SK-N-SH (cell line): ENCODE measurements around the gene UCK1. TPM values are rescaled to one million over a fixed set of nuclear protein-coding genes. Genes with fewer than 3 reads are reported as not detected.
"Not testable (repeated sequence)": the region's sequence is repeated elsewhere in the genome, so short reads cannot be mapped to it uniquely, and the experiment has no call there.

Experiments
- CTCF ChIA-PET: fragments of 300-600, 350-600 bp; formaldehyde crosslinking; extraction: SDS; loops from one replicate; lab custom pipeline; 2021; lab: Yijun Ruan, JAX
- POLR2A ChIA-PET: fragments of 350-600 bp; sonication (Branson Sonifier 250); formaldehyde crosslinking; extraction: SDS; loops from one replicate; lab custom pipeline; 2020; ENCODE audit warnings: antibody characterized with exemption, inconsistent platforms; lab: Yijun Ruan, JAX
- DNase-seq: peaks from one replicate; pipeline ENCODE4 v3.0.0; 2012
- H2AFZ ChIP-seq: fragments of 200-600 bp; sonication (generic); 2 replicates; pipeline ENCODE4 v1.8.1; 2016; ENCODE audit warnings: antibody characterized with exemption, mild to moderate bottlenecking, low read depth
- H3F3A ChIP-seq: fragments of 200-600 bp; sonication (generic); replicated peaks from 2 replicates; pipeline ENCODE3; 2016; ENCODE audit warnings: antibody characterized with exemption, mild to moderate bottlenecking; ENCODE audit not compliant: insufficient read depth
- H3K27ac ChIP-seq, 2 experiments: fragments of 200-500 bp in 1 of 2; fragments of 200-600 bp in 1 of 2; sonication (Bioruptor generic) in 1 of 2; sonication (generic), shearing (Covaris generic) in 1 of 2; 2 replicates each; pipeline versions ENCODE4 v1.5.1 to v1.6.1; 2014 to 2016; ENCODE audit warnings: low read depth in 2 of 2, inconsistent platforms in 1 of 2, low read length in 1 of 2, mild to moderate bottlenecking in 1 of 2, mixed read lengths in 1 of 2
- H3K27me3 ChIP-seq: fragments of 200-600 bp; sonication (generic), shearing (Covaris generic); 2 replicates; pipeline ENCODE4 v1.6.1; 2016; ENCODE audit warnings: mixed run types; ENCODE audit not compliant: insufficient read depth
- H3K36me3 ChIP-seq, 2 experiments: fragments of 200-500 bp in 1 of 2; fragments of 200-600 bp in 1 of 2; sonication (Bioruptor generic) in 1 of 2; sonication (generic) in 1 of 2; replicated peaks in 1 of 2; 2 replicates each; pipeline versions ENCODE3 to v1.5.1; 2014 to 2016; ENCODE audit warnings: low read length in 1 of 2, mild to moderate bottlenecking in 1 of 2; ENCODE audit not compliant: insufficient read depth in 2 of 2, control insufficient read depth in 1 of 2
- H3K4me1 ChIP-seq, 2 experiments: fragments of 200-500 bp in 1 of 2; fragments of 200-600 bp in 1 of 2; sonication (Bioruptor generic) in 1 of 2; sonication (generic), shearing (Covaris generic) in 1 of 2; 2 replicates each; pipeline versions ENCODE4 v1.5.1 to v1.6.1; 2014 to 2016; ENCODE audit warnings: low read depth in 1 of 2, low read length in 1 of 2, mixed run types in 1 of 2; ENCODE audit not compliant: insufficient read depth in 2 of 2, control insufficient read depth in 1 of 2
- H3K4me2 ChIP-seq: fragments of 200-600 bp; sonication (generic), shearing (Covaris generic); 2 replicates; pipeline ENCODE4 v1.6.1; 2017; ENCODE audit warnings: mixed run types
- H3K4me3 ChIP-seq, 2 experiments: fragments of 200-500 bp in 1 of 2; fragments of 200-600 bp in 1 of 2; sonication (Bioruptor generic) in 1 of 2; sonication (generic), shearing (Covaris generic) in 1 of 2; 2 replicates each; pipeline versions ENCODE4 v1.5.1 to v1.8.1; 2014 to 2016; ENCODE audit warnings: low read depth in 2 of 2, inconsistent platforms in 1 of 2, low read length in 1 of 2, mild to moderate bottlenecking in 1 of 2, mixed read lengths in 1 of 2, moderate library complexity in 1 of 2
- H3K79me2 ChIP-seq: fragments of 200-600 bp; sonication (generic); 2 replicates; pipeline ENCODE4 v1.8.1; 2017; ENCODE audit warnings: mild to moderate bottlenecking; ENCODE audit not compliant: insufficient read depth
- H3K9ac ChIP-seq: fragments of 200-600 bp; sonication (generic); 2 replicates; pipeline ENCODE4 v1.6.1; 2017; ENCODE audit warnings: mixed run types
- H3K9me2 ChIP-seq: fragments of 200-600 bp; sonication (generic); 2 replicates; pipeline ENCODE4 v1.6.1; 2017; ENCODE audit warnings: mixed run types
- H3K9me3 ChIP-seq: fragments of 200-600 bp; sonication (generic); 2 replicates; pipeline ENCODE4 v1.6.1; 2017; ENCODE audit warnings: mixed run types, mild to moderate bottlenecking, moderate library complexity
- H4K20me1 ChIP-seq: fragments of 200-600 bp; sonication (generic); 2 replicates; pipeline ENCODE4 v1.6.1; 2017; ENCODE audit warnings: mild to moderate bottlenecking, mixed run types; ENCODE audit not compliant: insufficient read depth
- CTCF ChIP-seq: fragments of 200-600 bp; sonication (generic); IDR thresholded peaks from 2 replicates; pipeline ENCODE4 v1.6.1; 2017; ENCODE audit warnings: antibody characterized with exemption, mild to moderate bottlenecking, moderate library complexity
- EP300 ChIP-seq, 2 experiments: IDR thresholded peaks; 2 replicates each; pipeline versions ENCODE4 v1.4.0 to v1.6.1; 2012; ENCODE audit warnings: borderline replicate concordance in 1 of 2, low read depth in 1 of 2, low read length in 1 of 2
- FOSL2 ChIP-seq: IDR thresholded peaks from 2 replicates; pipeline ENCODE4 v1.4.0; 2012; ENCODE audit warnings: low read depth, mild to moderate bottlenecking, moderate library complexity, borderline replicate concordance
- MEF2A ChIP-seq: IDR thresholded peaks from 2 replicates; pipeline ENCODE4 v1.4.0; 2012; ENCODE audit warnings: low read depth, borderline replicate concordance
- MXI1 ChIP-seq: IDR thresholded peaks from 2 replicates; pipeline ENCODE4 v1.6.1; 2012; ENCODE audit warnings: mild to moderate bottlenecking, low read depth, low read length, improper control_type of control experiment
- NRF1 ChIP-seq: IDR thresholded peaks from 2 replicates; pipeline ENCODE4 v1.6.1; 2012; ENCODE audit warnings: low read depth, mild to moderate bottlenecking, low read length
- RFX5 ChIP-seq: IDR thresholded peaks from 2 replicates; pipeline ENCODE4 v1.6.1; 2012; ENCODE audit warnings: mild to moderate bottlenecking, improper control_type of control experiment, low read length
- RXRA ChIP-seq: IDR thresholded peaks from 2 replicates; pipeline ENCODE4 v1.4.0; 2012; ENCODE audit warnings: low read depth, mild to moderate bottlenecking, borderline replicate concordance
- SIN3A ChIP-seq: IDR thresholded peaks from 2 replicates; pipeline ENCODE4 v1.6.1; 2012; ENCODE audit warnings: low read depth, mild to moderate bottlenecking, low read length, moderate library complexity, borderline replicate concordance
- USF1 ChIP-seq: IDR thresholded peaks from 2 replicates; pipeline ENCODE4 v1.4.0; 2012; ENCODE audit warnings: low read depth, borderline replicate concordance
- USF2 ChIP-seq: fragments of 150-350 bp; IDR thresholded peaks from 2 replicates; pipeline ENCODE4 v1.6.1; 2017; ENCODE audit warnings: antibody characterized with exemption, low read length, low read depth, borderline replicate concordance
- YY1 ChIP-seq: IDR thresholded peaks from 2 replicates; pipeline ENCODE4 v1.4.0; 2012; ENCODE audit warnings: low read depth, mild to moderate bottlenecking
- WGBS: methylation state at CpG from one replicate; pipeline ENCODE4 v1.1.6; 2017; ENCODE audit warnings: low lambda C conversion rate; 5-methylcytosine and 5-hydroxymethylcytosine counted together
- polyA plus RNA-seq, 3 experiments: library from polyadenylated mRNA; depleted of rRNA; stranded (reverse); fragments of >200 nt; gene quantifications; 2 replicates each; pipeline ENCODE4 v1.2.3, GENCODE V29; 2012

Gene UCK1
- polyA plus RNA-seq, 1 of the 3 experiments (the other 2 are of a cell fraction) = 32.9 TPM

- DNase-seq = no peak
- H3K36me3 ChIP-seq = peaks cover 19 to 81% of the 10 kb centered on the region in 2 experiments
- no peak overlapping the region for H3K4me3 ChIP-seq
- no peak overlapping the region for H2AFZ ChIP-seq
- TF ChIP-seq CTCF (no peak), YY1 (no peak), FOSL2 (no peak), RXRA (no peak), MXI1 (no peak)
- TF ChIP-seq, all 33 proteins: peak for 0
- H3F3A ChIP-seq = no peaks in the 10 kb centered on the region
- no peak overlapping the region for H3K27ac ChIP-seq
- H3K9me2 ChIP-seq = no peaks in the 10 kb centered on the region
- ChIA-PET POLR2A (no interaction called here), CTCF (no interaction called here)
- H4K20me1 ChIP-seq = no peaks in the 10 kb centered on the region
- H3K27me3 ChIP-seq = no peaks in the 10 kb centered on the region
- no peaks in the 10 kb centered on the region for H3K79me2 ChIP-seq
- 90% methylated on average over 14 of the region's 15 CpGs for WGBS
- no peaks in the 10 kb centered on the region for H3K9me3 ChIP-seq
- H3K4me2 ChIP-seq = no peak overlapping the region
- H3K4me1 ChIP-seq = no peaks in the 10 kb centered on the region
- H3K9ac ChIP-seq = no peak overlapping the region
Measured at GRCh38 chr9:131516100-131516499, 15.0 kb downstream of the UCK1 start.

DNA sequence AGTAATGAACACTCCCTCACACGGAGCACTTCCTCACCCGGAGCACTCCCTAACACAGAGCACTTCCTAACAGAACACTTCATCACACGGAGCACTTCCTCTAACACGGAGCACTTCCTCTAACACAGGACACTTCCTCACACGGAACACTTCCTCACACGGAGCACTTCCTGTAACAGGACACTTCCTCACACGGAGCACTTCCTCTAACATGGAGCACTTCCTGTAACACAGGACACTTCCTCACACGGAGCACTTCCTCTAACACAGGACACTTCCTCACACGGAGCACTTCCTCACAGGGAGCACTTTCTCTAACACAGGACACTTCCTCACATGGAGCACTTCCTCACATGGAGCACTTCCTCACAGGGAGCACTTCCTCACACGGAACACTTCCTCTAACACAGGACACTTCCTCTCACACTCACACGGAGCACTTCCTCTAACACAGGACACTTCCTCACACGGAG lies 15.5 kb downstream of the UCK1 start:
- POLR2A ChIA-PET, DNase-seq, CTCF ChIA-PET, H3F3A ChIP-seq, H2AFZ ChIP-seq, H3K9me2 ChIP-seq, H4K20me1 ChIP-seq, H3K27ac ChIP-seq, H3K27me3 ChIP-seq, H3K79me2 ChIP-seq, H3K9me3 ChIP-seq, H3K4me3 ChIP-seq, H3K4me1 ChIP-seq, H3K4me2 ChIP-seq, H3K9ac ChIP-seq: not testable (repeated sequence)
- WGBS = 90% methylated on average over 8 of the region's 12 CpGs
- peaks cover 19 to 85% of the 10 kb centered on the region in 2 experiments for H3K36me3 ChIP-seq

DNA sequence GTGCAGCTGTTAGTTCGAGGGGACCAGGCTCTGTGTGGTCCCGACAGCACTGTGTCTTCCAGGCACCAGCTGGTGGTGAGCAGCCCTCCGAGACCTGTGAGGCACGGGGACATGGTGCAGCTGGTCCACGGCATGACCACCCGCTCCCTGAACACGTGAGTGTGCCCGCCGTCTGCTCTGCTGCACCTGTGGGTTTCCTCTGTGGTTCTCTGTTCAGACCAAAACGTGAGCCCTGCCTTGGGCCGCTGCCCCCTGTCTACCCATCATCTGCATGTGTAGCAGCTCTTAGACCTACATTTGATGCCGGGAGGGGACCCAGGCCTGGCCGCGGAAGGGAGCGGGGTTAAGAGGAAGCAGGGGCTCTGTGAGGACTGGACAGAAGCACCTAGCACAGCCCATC lies 17.9 kb downstream of the UCK1 start:
- peaks cover 12 to 69% of the 10 kb centered on the region in 2 experiments for H3K36me3 ChIP-seq
- no peaks in the 10 kb centered on the region for H3K9me3 ChIP-seq
- ChIA-PET CTCF (interaction anchor here (0.7 to 2.1 kb wide), 3 partner anchors 10 to 163 kb away, joined by 3 to 6 read pairs (median 4); partner anchors contain the start of gene POMT1), POLR2A (no interaction called here)
- no peak overlapping the region for H3K4me3 ChIP-seq
- H3K9ac ChIP-seq = no peak overlapping the region
- DNase-seq = no peak
- 92% methylated on average over 9 of the region's 15 CpGs for WGBS
- TF ChIP-seq RFX5 (no peak), MEF2A (no peak), USF1 (no peak), SIN3A (no peak), EP300 (IDR thresholded peaks at IDR 0.05; ENCODE audit: borderline replicate concordance in 1 of 2, low read depth in 1 of 2, low read length in 1 of 2) (no peak), USF2 (no peak), NRF1 (no peak), YY1 (no peak), MXI1 (no peak)
- no peaks in the 10 kb centered on the region for H3F3A ChIP-seq
- peaks cover 2% of the 10 kb centered on the region; the same call in 1 of the 2 replicates for H3K79me2 ChIP-seq
- H3K27me3 ChIP-seq = no peaks in the 10 kb centered on the region
- no peak overlapping the region for H2AFZ ChIP-seq
- no peaks in the 10 kb centered on the region for H4K20me1 ChIP-seq
- H3K4me2 ChIP-seq = no peak overlapping the region
- no peaks in the 10 kb centered on the region for H3K9me2 ChIP-seq
- no peak overlapping the region for H3K27ac ChIP-seq
- H3K4me1 ChIP-seq = no peaks in the 10 kb centered on the region
